Colonic mucosa (tissue), 4 donors: ENCODE data around the gene NSD1. TPM values are rescaled to one million over a fixed set of nuclear protein-coding genes. Genes with fewer than 3 reads are reported as not detected.

ENCODE experiments used
- DNase-seq: peaks from one replicate; pipeline ENCODE4 v3.0.0-alpha.2; 2020
- H3K27ac ChIP-seq: fragments of 200-600 bp; one replicate; pipeline ENCODE4 v1.8.0; 2021
- H3K27me3 ChIP-seq: fragments of 200-600 bp; one replicate; pipeline ENCODE4 v1.8.0; 2021
- H3K36me3 ChIP-seq: fragments of 200-600 bp; one replicate; pipeline ENCODE4 v1.8.0; 2021
- H3K4me1 ChIP-seq: fragments of 200-600 bp; one replicate; pipeline ENCODE4 v1.8.0; 2021; ENCODE audit warnings: mild to moderate bottlenecking
- H3K4me3 ChIP-seq: fragments of 200-600 bp; one replicate; pipeline ENCODE4 v1.8.0; 2021
- H3K9ac ChIP-seq, 2 donors: one replicate each; pipeline ENCODE4 v1.7.0; 2013; ENCODE audit warnings: control low read depth in 2 of 2, low read depth in 2 of 2, low read length in 2 of 2
- H3K9me3 ChIP-seq: fragments of 200-600 bp; one replicate; pipeline ENCODE4 v1.8.0; 2021
- CTCF ChIP-seq: fragments of 200-600 bp; IDR thresholded peaks from one replicate; pipeline ENCODE4 v1.8.0; 2022; ENCODE audit warnings: antibody characterized with exemption, mild to moderate bottlenecking
- intact Hi-C: fragments of 100-400 bp; cut with DNase I; formaldehyde crosslinking; loops from one replicate; pipeline ENCODE4 v1.14.1; 2022
- total RNA-seq, 2 donors: library from RNA; stranded (reverse); fragmentation: NEBNext Ultra II Directional in 1 of 2; extraction: Animal tissue kit (Norgen Biotek cat#: 25700) in 1 of 2; gene quantifications; one replicate each; pipeline ENCODE4 v1.2.1, GENCODE V29; 2021
- donor health status: healthy.
- donor health status: DM: no; HTN: no; CAD: no.
- donor health status: DM: no; HTN: no; CAD: no.

The NSD1 gene
- total RNA-seq, 2 donors from 2014 or later: 53.0 to 77.9 TPM

GRCh38 chr5:177189965-177190364 lies 56.4 kb downstream of the NSD1 start:
- H3K36me3 ChIP-seq: no peaks in the 10 kb centered on the region
- no peaks in the 10 kb centered on the region for H3K4me1 ChIP-seq
- no peak for DNase-seq
- no peak overlapping the region for H3K27ac ChIP-seq
- intact Hi-C loops: no loop called here
- H3K9me3 ChIP-seq: no peaks in the 10 kb centered on the region
- no peak for TF ChIP-seq CTCF
- H3K4me3 ChIP-seq: no peak overlapping the region
- no peaks in the 10 kb centered on the region for H3K27me3 ChIP-seq
- H3K9ac ChIP-seq: no peak overlapping the region

- no peaks in the 10 kb centered on the region for H3K9me3 ChIP-seq
- no peak for DNase-seq
- no peaks in the 10 kb centered on the region for H3K27me3 ChIP-seq
- no peak for TF ChIP-seq CTCF
- no peak overlapping the region for H3K4me3 ChIP-seq
- no peak overlapping the region for H3K27ac ChIP-seq
- H3K36me3 ChIP-seq: peaks cover 3% of the 10 kb centered on the region
- intact Hi-C loops: no loop called here
- H3K4me1 ChIP-seq: no peaks in the 10 kb centered on the region
- H3K9ac ChIP-seq: no peak overlapping the region
Observed at GRCh38 chr5:177194268-177194667, 60.7 kb downstream of the NSD1 start.

DNA sequence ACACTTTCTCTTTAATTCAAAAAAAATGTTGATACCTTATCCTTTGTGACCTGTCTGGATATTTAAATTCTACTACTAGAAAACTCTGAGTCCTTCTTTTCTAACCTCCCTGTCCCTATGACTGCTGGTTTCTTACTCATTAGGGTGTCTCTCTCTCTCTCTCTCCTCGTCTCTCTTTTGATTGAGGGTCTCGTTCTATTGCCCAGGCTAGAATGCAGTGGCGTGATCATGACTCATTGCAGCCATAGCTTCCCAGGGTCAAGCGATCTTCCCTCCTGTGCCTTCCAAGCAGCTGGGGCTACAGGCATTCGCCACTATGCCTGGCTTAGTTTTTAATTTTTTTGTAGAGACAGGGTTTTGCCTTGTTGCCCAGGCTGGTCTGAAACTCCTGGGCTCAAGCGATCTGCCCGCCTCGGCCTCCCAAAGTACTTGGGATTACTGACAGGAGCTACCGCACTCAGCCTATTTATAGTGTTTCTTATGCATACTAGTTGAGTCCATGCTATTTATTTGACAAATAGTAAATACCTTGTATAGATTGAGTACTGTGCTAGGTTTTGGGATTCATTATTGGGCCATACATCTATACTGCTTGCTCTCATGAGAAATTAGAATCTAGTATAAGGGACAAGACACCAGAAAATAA lies 61.9 kb downstream of the NSD1 start:
- H3K9me3 ChIP-seq: no peaks in the 10 kb centered on the region
- TF ChIP-seq CTCF: no peak
- H3K27ac ChIP-seq: no peak overlapping the region
- H3K4me3 ChIP-seq: no peak overlapping the region
- no peak for DNase-seq
- H3K9ac ChIP-seq: no peak overlapping the region
- intact Hi-C loops: no loop called here
- peaks cover 3% of the 10 kb centered on the region for H3K36me3 ChIP-seq
- no peaks in the 10 kb centered on the region for H3K4me1 ChIP-seq
- no peaks in the 10 kb centered on the region for H3K27me3 ChIP-seq

- Histone ChIP-seq H3K4me1 (no peaks in the 10 kb centered on the region), H3K36me3 (peaks cover 3% of the 10 kb centered on the region), H3K27me3 (no peaks in the 10 kb centered on the region), H3K4me3 (no peak overlapping the region), H3K27ac (no peak overlapping the region), H3K9me3 (no peaks in the 10 kb centered on the region), H3K9ac (no peak overlapping the region)
- intact Hi-C loops: no loop called here
- no peak for DNase-seq
- TF ChIP-seq CTCF: no peak
Observed at GRCh38 chr5:177198738-177199137, 65.2 kb downstream of the NSD1 start.

- no peaks in the 10 kb centered on the region for H3K4me1 ChIP-seq
- no peak for TF ChIP-seq CTCF
- H3K27me3 ChIP-seq: no peaks in the 10 kb centered on the region
- no peaks in the 10 kb centered on the region for H3K9me3 ChIP-seq
- H3K4me3 ChIP-seq: no peak overlapping the region
- no peak overlapping the region for H3K9ac ChIP-seq
- intact Hi-C loops: no loop called here
- peaks cover 7% of the 10 kb centered on the region for H3K36me3 ChIP-seq
- DNase-seq: no peak
- no peak overlapping the region for H3K27ac ChIP-seq
Observed at GRCh38 chr5:177204281-177204680, 70.7 kb downstream of the NSD1 start.
